ENCODE data around the gene DNA2. TPM values are rescaled to one million over a fixed set of nuclear protein-coding genes. Genes with fewer than 3 reads are reported as not detected.
A peak's percentile ranks its signal among the peaks of the same experiment; 100 is the strongest.

The DNA2 gene
- total RNA-seq, 3 donors from 2014 or later: 15.1 to 27.1 (median 20.0) TPM

- Mint-ChIP-seq H3K9me3 (no peaks in the 10 kb centered on the region), H3K36me3 (ENCODE audit: insufficient read depth) (peaks cover 9% of the 10 kb centered on the region), H3K4me3 (no peak overlapping the region), H3K27me3 (ENCODE audit: low read depth) (no peaks in the 10 kb centered on the region), H3K4me1 (ENCODE audit: low read depth) (peaks cover 14% of the 10 kb centered on the region)
- DNase-seq: no peak
- no peak for ATAC-seq
These were observed 52.4 kb downstream of the DNA2 start for GRCh38 chr10:68419376-68419775.

GRCh38 chr10:68408898-68409518 lies 62.8 kb downstream of the DNA2 start:
- no peak for ATAC-seq
- H3K9me3 Mint-ChIP-seq: no peaks in the 10 kb centered on the region
- no peaks in the 10 kb centered on the region for H3K36me3 Mint-ChIP-seq (ENCODE audit: insufficient read depth)
- no peak overlapping the region for H3K4me3 Mint-ChIP-seq
- DNase-seq: no peak
- H3K27me3 Mint-ChIP-seq (ENCODE audit: low read depth): no peaks in the 10 kb centered on the region
- H3K4me1 Mint-ChIP-seq (ENCODE audit: low read depth): peaks cover 15% of the 10 kb centered on the region

GRCh38 chr10:68406815-68407548 lies 64.8 kb downstream of the DNA2 start, which contains the start of gene RUFY2:
Gene RUFY2 (minus strand): TSS chr10:68407277. CDS start chr10:68407189, 88 bp downstream.
- ATAC-seq: peak; percentile 96
- H3K9me3 Mint-ChIP-seq: no peaks in the 10 kb centered on the region
- H3K4me1 Mint-ChIP-seq (ENCODE audit: low read depth): peaks cover 15% of the 10 kb centered on the region
- DNase-seq: peak; percentile 64
- peak within 1 kb of the TSS; percentile 89 for H3K4me3 Mint-ChIP-seq
- H3K36me3 Mint-ChIP-seq (ENCODE audit: insufficient read depth): no peaks in the 10 kb centered on the region
- no peaks in the 10 kb centered on the region for H3K27me3 Mint-ChIP-seq (ENCODE audit: low read depth)

GRCh38 chr10:68406111-68406814 lies 65.5 kb downstream of the DNA2 start:
- ATAC-seq: peak; percentile 36 to 49
- no peak for DNase-seq
- Mint-ChIP-seq H3K36me3 (ENCODE audit: insufficient read depth) (peaks cover under 1% of the 10 kb centered on the region), H3K4me3 (peak overlapping the region; percentile 89), H3K27me3 (ENCODE audit: low read depth) (no peaks in the 10 kb centered on the region), H3K4me1 (ENCODE audit: low read depth) (peaks cover 15% of the 10 kb centered on the region), H3K9me3 (no peaks in the 10 kb centered on the region)

- no peak overlapping the region for H3K4me3 Mint-ChIP-seq
These were observed 68.1 kb downstream of the DNA2 start for GRCh38 chr10:68403701-68404100.

GRCh38 chr10:68402276-68402675 lies 69.5 kb downstream of the DNA2 start:
- Mint-ChIP-seq H3K4me1 (ENCODE audit: low read depth) (peaks cover 15% of the 10 kb centered on the region), H3K4me3 (no peak overlapping the region)
- no peak for ATAC-seq

More at GRCh38 chr10:68403701-68404100, 68.1 kb downstream of the DNA2 start:
- ATAC-seq (no peak), DNase-seq (no peak)
- Mint-ChIP-seq H3K4me1 (ENCODE audit: low read depth) (peaks cover 15% of the 10 kb centered on the region), H3K27me3 (ENCODE audit: low read depth) (no peaks in the 10 kb centered on the region), H3K9me3 (no peaks in the 10 kb centered on the region), H3K36me3 (ENCODE audit: insufficient read depth) (peaks cover 7% of the 10 kb centered on the region)

GRCh38 chr10:68397005-68397404 lies 74.8 kb downstream of the DNA2 start:
- Mint-ChIP-seq H3K9me3 (no peaks in the 10 kb centered on the region), H3K36me3 (ENCODE audit: insufficient read depth) (peaks cover 15% of the 10 kb centered on the region), H3K4me3 (no peak overlapping the region), H3K4me1 (ENCODE audit: low read depth) (no peaks in the 10 kb centered on the region), H3K27me3 (ENCODE audit: low read depth) (no peaks in the 10 kb centered on the region)
- DNase-seq: no peak
- no peak for ATAC-seq

More at GRCh38 chr10:68402276-68402675, 69.5 kb downstream of the DNA2 start:
- Mint-ChIP-seq H3K27me3 (ENCODE audit: low read depth) (no peaks in the 10 kb centered on the region), H3K36me3 (ENCODE audit: insufficient read depth) (peaks cover 7% of the 10 kb centered on the region), H3K9me3 (no peaks in the 10 kb centered on the region)
- DNase-seq: no peak

GRCh38 chr10:68385740-68386139 lies 86.0 kb downstream of the DNA2 start:
- Mint-ChIP-seq H3K4me1 (ENCODE audit: low read depth) (no peaks in the 10 kb centered on the region), H3K36me3 (ENCODE audit: insufficient read depth) (peaks cover 18% of the 10 kb centered on the region), H3K4me3 (no peak overlapping the region), H3K9me3 (no peaks in the 10 kb centered on the region), H3K27me3 (ENCODE audit: low read depth) (no peaks in the 10 kb centered on the region)
- no peak for DNase-seq
- no peak for ATAC-seq

GRCh38 chr10:68371604-68372003 lies 100.2 kb downstream of the DNA2 start:
- DNase-seq: no peak
- no peaks in the 10 kb centered on the region for H3K27me3 Mint-ChIP-seq (ENCODE audit: low read depth)
- no peak overlapping the region for H3K4me3 Mint-ChIP-seq
- H3K36me3 Mint-ChIP-seq (ENCODE audit: insufficient read depth): peaks cover 26% of the 10 kb centered on the region
- peaks cover 9% of the 10 kb centered on the region for H3K9me3 Mint-ChIP-seq
- no peaks in the 10 kb centered on the region for H3K4me1 Mint-ChIP-seq (ENCODE audit: low read depth)
- ATAC-seq: no peak

GRCh38 chr10:68367121-68367520 lies 104.7 kb downstream of the DNA2 start:
- Mint-ChIP-seq H3K4me1 (ENCODE audit: low read depth) (no peaks in the 10 kb centered on the region), H3K4me3 (no peak overlapping the region), H3K9me3 (peaks cover 9% of the 10 kb centered on the region), H3K27me3 (ENCODE audit: low read depth) (no peaks in the 10 kb centered on the region), H3K36me3 (ENCODE audit: insufficient read depth) (peaks cover 15% of the 10 kb centered on the region)
- ATAC-seq: no peak
- no peak for DNase-seq

GRCh38 chr10:68366600-68366999 lies 105.2 kb downstream of the DNA2 start:
- H3K9me3 Mint-ChIP-seq: peaks cover 7% of the 10 kb centered on the region
- H3K4me3 Mint-ChIP-seq: no peak overlapping the region
- no peak for ATAC-seq
- no peaks in the 10 kb centered on the region for H3K4me1 Mint-ChIP-seq (ENCODE audit: low read depth)
- no peak for DNase-seq
- H3K36me3 Mint-ChIP-seq (ENCODE audit: insufficient read depth): peaks cover 16% of the 10 kb centered on the region
- no peaks in the 10 kb centered on the region for H3K27me3 Mint-ChIP-seq (ENCODE audit: low read depth)

GRCh38 chr10:68365611-68366010 lies 106.2 kb downstream of the DNA2 start:
- Mint-ChIP-seq H3K4me3 (no peak overlapping the region), H3K4me1 (ENCODE audit: low read depth) (no peaks in the 10 kb centered on the region), H3K9me3 (peaks cover 3% of the 10 kb centered on the region), H3K36me3 (ENCODE audit: insufficient read depth) (peaks cover 10% of the 10 kb centered on the region), H3K27me3 (ENCODE audit: low read depth) (no peaks in the 10 kb centered on the region)
- DNase-seq (no peak), ATAC-seq (no peak)

- DNase-seq (no peak), ATAC-seq (no peak)
- H3K4me3 Mint-ChIP-seq: no peak overlapping the region
- H3K27me3 Mint-ChIP-seq (ENCODE audit: low read depth): no peaks in the 10 kb centered on the region
- no peaks in the 10 kb centered on the region for H3K4me1 Mint-ChIP-seq (ENCODE audit: low read depth)
- H3K9me3 Mint-ChIP-seq: no peaks in the 10 kb centered on the region
- peaks cover 7% of the 10 kb centered on the region for H3K36me3 Mint-ChIP-seq (ENCODE audit: insufficient read depth)
These were observed 107.5 kb downstream of the DNA2 start for GRCh38 chr10:68364101-68364886.

Measured in activated T-cell treated with anti-CD3 and anti-CD28 coated beads, Interleukin-2, amount 50 U/mL, for 4 hours (primary cell).